ENCODE measurements around the gene LTBP2. TPM values are rescaled to one million over a fixed set of nuclear protein-coding genes. Genes with fewer than 3 reads are reported as not detected.

LTBP2 gene
- polyA plus RNA-seq, 1 donor from 2014 or later, result 0.03 TPM

DNA sequence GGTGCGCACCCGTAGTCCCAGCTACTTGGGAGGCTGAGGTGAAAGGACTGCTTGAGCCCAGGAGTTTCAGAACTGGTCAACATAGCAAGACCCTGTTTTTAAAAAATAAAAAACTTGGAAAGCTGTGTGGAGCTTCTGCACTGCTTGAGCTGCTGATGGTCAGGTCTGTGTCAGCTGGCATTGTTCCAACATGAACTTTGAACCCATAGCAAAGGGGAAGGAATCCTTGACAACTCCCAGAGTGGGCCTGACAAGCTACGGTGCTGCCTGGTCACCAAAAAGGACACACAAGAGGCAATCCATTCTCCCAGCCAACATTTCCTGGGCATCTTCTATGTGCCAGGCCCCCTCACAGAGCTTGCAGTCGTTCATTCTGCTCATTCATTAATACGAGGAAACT is 16.4 kb upstream of the LTBP2 start:
- peaks cover 3% of the 10 kb centered on the region for H3K27me3 Mint-ChIP-seq
- peak overlapping the region in 1 of 3 donors; percentile 35 for H3K27ac Mint-ChIP-seq
- no peaks in the 10 kb centered on the region for H3K9me3 Mint-ChIP-seq
- H3K36me3 Mint-ChIP-seq, result peaks cover 4% of the 10 kb centered on the region
- peaks cover 0 to 4% (median 2%) of the 10 kb centered on the region in 3 donors for H3K4me1 Mint-ChIP-seq
- H3K4me3 Mint-ChIP-seq, result no peak overlapping the region

DNA sequence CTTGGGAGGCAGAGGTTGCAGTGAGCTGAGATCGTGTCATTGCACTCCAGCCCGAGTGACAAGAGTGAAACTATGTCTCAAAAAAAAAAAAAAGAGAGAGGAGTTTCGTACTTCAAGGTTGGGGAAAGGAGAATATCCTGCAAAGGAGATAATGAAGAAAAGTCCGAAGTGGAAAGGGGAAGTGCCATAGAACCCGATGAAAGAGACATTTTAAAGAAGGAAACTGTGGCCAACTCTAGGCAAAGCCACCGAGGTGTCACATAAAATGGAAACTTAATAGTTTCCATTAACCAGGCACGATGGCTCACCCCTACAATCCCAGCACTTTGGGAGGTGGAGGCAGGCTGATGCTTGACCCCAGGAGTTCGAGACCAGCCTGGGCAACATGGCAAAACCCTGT is 15.0 kb upstream of the LTBP2 start:
- no peak overlapping the region for H3K4me3 Mint-ChIP-seq
- H3K27me3 Mint-ChIP-seq, result peaks cover 4% of the 10 kb centered on the region
- H3K36me3 Mint-ChIP-seq, result peaks cover 2% of the 10 kb centered on the region
- peak overlapping the region in 1 of 3 donors; percentile 46 for H3K27ac Mint-ChIP-seq
- peaks cover 0 to 4% (median 4%) of the 10 kb centered on the region in 3 donors for H3K4me1 Mint-ChIP-seq
- no peaks in the 10 kb centered on the region for H3K9me3 Mint-ChIP-seq

DNA sequence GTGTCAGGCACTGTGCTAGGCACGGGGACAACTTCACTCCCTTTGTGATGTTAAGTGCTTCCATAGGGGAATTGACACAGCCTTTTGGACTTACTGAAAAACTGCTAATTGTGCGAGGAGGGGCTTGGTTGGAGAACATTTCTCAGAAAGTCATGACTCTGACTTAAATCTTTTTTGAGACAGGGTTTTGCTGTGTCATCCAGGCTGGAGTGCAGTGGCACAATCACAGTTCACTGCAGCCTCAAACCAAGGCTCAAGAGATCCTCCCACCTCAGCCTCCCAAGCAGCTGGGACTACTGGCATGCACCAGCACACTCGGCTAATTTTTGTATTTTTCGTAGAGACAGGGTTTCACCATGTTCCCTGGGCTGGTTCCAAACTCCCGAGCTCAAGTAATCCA is 10.2 kb upstream of the LTBP2 start:
- H3K9me3 Mint-ChIP-seq, result no peaks in the 10 kb centered on the region
- peaks cover 17 to 24% (median 18%) of the 10 kb centered on the region in 3 donors for H3K4me1 Mint-ChIP-seq
- no peak overlapping the region for H3K4me3 Mint-ChIP-seq
- peaks cover 4% of the 10 kb centered on the region for H3K36me3 Mint-ChIP-seq
- no peak overlapping the region for H3K27ac Mint-ChIP-seq
- H3K27me3 Mint-ChIP-seq, result peaks cover 1% of the 10 kb centered on the region

DNA sequence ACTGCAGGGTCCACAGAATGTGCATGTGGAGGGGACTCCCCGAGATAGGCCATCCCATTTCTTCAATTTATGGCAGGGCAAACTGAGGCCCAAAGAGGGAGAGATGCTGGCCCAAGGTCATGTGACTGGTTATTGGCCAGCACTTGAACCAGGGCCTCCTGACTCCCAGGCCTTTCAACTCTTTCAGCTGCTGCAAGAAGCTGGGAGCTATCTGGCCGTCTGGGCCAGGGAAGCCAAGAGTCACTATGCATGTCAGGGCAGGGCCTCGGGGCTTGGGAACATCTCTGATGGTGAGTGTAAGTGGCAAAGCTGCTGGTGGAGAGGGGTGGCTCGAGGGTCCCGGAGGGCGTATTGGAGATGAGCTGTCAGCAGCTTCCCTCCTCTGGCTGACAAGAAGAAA is 9.5 kb upstream of the LTBP2 start:
- H3K36me3 Mint-ChIP-seq, result peaks cover 4% of the 10 kb centered on the region
- peaks cover 15 to 22% (median 18%) of the 10 kb centered on the region in 3 donors for H3K4me1 Mint-ChIP-seq
- peaks cover 1% of the 10 kb centered on the region for H3K27me3 Mint-ChIP-seq
- no peak overlapping the region for H3K4me3 Mint-ChIP-seq
- no peak overlapping the region for H3K27ac Mint-ChIP-seq
- no peaks in the 10 kb centered on the region for H3K9me3 Mint-ChIP-seq

DNA sequence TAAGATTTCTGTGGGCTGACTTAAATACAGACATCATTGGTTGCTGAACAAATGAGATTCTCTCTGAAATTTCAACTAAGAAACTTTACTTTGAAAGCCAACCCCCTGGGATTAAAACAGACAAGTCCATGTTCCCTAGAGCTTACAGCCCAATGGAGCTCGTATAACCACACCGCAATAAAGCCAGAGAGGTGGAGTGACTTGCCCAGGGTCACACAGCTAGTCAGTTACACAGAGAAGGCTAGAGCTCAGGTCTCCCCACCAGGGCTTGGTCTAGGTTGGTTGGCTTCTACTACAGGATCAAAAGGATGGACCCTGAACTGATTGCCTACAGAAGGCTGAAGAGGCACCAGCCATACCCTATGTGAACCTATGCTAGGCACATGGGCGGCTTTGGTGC is 8.9 kb upstream of the LTBP2 start:
- H3K27me3 Mint-ChIP-seq, result peaks cover 1% of the 10 kb centered on the region
- no peaks in the 10 kb centered on the region for H3K9me3 Mint-ChIP-seq
- no peak overlapping the region for H3K27ac Mint-ChIP-seq
- peaks cover 4% of the 10 kb centered on the region for H3K36me3 Mint-ChIP-seq
- H3K4me3 Mint-ChIP-seq, result no peak overlapping the region
- peaks cover 16 to 22% (median 21%) of the 10 kb centered on the region in 3 donors for H3K4me1 Mint-ChIP-seq

DNA sequence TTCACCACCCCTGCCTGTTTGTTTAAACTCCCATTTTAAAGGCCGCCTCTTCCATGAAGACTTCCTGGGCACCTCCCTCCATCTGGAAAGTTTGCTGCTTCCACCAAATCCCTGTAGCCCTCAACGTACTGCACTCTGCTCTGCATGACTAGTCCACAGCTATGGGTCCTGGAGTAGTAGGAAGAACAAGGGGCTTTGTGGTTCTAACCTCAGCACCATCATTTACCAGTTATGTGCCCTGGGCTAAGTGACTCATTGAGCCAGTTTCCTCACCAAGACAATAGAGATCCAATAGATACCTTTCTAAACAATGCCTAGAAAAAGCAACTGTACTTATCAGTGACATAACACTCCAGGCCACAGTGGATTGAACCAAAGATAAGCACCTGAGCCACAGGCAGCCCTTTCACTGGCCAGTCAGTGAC is 8.5 kb upstream of the LTBP2 start:
- Mint-ChIP-seq H3K9me3 (no peaks in the 10 kb centered on the region), H3K4me1 (peaks cover 16 to 25% (median 25%) of the 10 kb centered on the region in 3 donors), H3K4me3 (no peak overlapping the region), H3K36me3 (peaks cover 4% of the 10 kb centered on the region), H3K27me3 (peaks cover 1% of the 10 kb centered on the region), H3K27ac (no peak overlapping the region)

DNA sequence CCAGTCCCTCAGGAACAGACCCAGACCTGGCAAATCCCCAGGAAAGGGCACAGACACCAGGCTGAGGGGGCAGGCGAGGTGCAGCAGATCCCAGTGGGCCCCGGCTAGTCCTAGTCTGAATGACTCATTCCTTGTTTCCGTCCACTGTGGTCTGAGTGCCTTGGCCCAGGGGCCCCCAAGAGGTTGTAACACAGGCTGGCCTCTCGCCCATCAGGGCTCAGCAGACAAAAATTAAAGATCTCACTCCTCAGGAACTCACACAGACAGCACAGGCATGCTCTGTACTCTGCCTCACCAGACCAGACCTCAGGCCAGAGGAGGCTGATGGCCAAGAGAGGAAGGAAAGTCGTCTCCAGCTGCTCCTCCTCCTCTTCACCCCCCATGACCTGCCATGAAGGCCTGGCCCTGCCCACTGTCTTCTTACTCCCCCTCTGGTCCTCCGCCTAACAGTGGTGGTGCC is 7.7 kb upstream of the LTBP2 start:
- Mint-ChIP-seq H3K27ac (no peak overlapping the region), H3K9me3 (no peaks in the 10 kb centered on the region), H3K27me3 (peaks cover 3% of the 10 kb centered on the region), H3K36me3 (peaks cover 4% of the 10 kb centered on the region), H3K4me3 (peak overlapping the region in 1 of 4 donors; percentile 19), H3K4me1 (peaks cover 22 to 33% (median 31%) of the 10 kb centered on the region in 3 donors)

DNA sequence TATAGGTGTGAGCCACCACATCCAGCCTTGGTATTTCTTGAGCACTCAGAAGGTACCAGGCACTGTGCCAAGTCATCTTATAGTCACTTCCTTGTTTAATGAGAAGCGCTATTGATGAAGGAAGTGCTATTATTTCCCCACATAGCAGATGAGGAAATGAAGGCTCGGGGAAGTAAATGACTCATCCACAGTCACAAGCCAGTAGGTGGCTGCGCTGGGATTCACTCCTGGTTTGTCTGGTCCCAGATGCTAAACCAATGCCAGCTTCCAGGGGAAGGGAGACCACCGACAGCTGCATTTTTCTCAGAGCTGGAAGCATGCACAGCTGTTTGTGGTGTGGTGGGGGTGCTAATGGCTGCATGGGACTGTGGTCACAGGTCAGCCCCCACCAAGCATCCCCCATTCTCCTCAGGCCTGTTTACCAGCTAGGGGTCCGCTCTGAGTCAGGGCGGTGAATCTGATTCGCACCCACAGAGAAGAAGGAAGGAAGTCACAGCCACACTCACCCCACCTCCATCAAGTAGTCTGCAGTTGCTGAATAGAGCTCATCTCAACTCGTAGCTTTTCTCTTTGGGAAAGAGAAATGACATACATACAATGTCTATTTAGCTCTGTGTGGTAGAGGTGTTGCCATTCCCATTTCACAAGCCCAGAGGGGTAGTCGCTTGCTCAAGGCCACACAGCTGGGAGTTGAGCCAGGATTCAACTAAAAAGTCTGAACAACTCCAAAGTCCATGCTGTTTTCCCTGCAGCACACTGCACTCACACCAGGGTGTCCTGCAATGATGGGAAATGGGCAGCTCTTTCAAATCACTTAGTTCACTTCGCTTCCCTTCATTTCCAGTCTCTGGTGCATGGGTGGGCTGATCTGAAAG is 6.3 kb upstream of the LTBP2 start:
- Mint-ChIP-seq H3K9me3 (no peaks in the 10 kb centered on the region), H3K27me3 (peaks cover 11% of the 10 kb centered on the region), H3K4me1 (peaks cover 31 to 41% (median 38%) of the 10 kb centered on the region in 3 donors), H3K4me3 (peak overlapping the region; percentile 65 to 91 (median 78)), H3K36me3 (peaks cover 4% of the 10 kb centered on the region), H3K27ac (peak overlapping the region; percentile 49 to 95 (median 69))

DNA sequence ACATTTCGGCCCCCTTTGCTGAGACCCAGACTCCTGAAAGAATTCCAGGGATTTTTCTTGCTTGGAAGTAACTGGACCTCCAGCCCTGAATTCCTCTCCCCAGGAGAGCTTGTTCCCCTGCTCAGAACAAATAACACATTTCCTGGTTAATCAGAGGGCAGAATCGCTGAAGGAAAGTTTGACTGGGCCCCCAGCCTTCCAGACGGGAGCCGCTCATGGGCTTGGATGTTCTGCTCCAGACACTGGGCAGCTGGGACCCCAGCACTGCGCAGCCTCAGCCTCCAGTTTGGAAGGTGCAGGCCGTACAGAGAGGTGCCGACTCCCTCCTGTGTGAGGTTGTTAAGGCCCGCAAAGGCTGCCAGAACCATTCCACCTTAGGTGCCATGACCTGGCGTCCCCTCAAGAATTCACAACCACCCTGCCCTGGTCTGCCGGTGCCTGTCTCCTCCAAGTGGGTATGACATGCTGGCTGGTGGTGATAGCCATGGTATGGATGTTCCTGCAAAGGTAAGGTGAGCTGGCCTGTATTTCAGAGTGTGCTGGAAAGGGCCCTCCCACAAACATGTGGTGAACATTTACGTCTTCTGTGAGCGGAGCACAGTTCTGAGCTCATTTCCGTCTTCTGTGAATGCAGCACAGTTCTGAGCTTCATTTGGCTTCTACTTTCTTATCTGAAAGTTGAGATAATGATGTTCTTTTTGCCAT is 5.1 kb upstream of the LTBP2 start:
- H3K9me3 Mint-ChIP-seq, result no peaks in the 10 kb centered on the region
- peaks cover 30 to 41% (median 38%) of the 10 kb centered on the region in 3 donors for H3K4me1 Mint-ChIP-seq
- peaks cover 9% of the 10 kb centered on the region for H3K27me3 Mint-ChIP-seq
- H3K27ac Mint-ChIP-seq, result no peak overlapping the region
- H3K4me3 Mint-ChIP-seq, result peak overlapping the region in 1 of 4 donors; percentile 52
- peaks cover 2% of the 10 kb centered on the region for H3K36me3 Mint-ChIP-seq

DNA sequence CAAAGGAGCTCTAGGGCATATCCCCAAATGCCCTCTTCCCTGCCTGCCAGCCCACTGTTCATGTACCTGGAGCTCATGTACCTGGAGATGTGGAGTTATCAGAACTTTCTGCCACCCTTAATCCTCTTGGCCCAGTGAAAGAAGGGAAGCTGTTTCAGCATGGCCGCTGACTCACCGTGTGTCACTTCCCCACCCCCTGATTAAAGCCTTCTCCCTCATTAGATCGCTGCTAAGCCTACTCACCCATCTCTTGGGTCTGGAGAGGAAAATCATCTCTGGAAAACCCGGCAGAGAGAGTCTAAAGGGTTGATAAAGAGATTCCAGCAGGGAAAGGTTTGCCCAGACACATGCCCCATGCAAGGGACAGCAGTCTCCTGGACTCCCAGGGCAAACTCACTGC is 4.5 kb upstream of the LTBP2 start:
- peaks cover 9% of the 10 kb centered on the region for H3K27me3 Mint-ChIP-seq
- peaks cover 30 to 41% (median 38%) of the 10 kb centered on the region in 3 donors for H3K4me1 Mint-ChIP-seq
- peak overlapping the region in 2 of 4 donors; percentile 13 to 52 for H3K4me3 Mint-ChIP-seq
- no peak overlapping the region for H3K27ac Mint-ChIP-seq
- H3K36me3 Mint-ChIP-seq, result peaks cover 2% of the 10 kb centered on the region
- H3K9me3 Mint-ChIP-seq, result no peaks in the 10 kb centered on the region

DNA sequence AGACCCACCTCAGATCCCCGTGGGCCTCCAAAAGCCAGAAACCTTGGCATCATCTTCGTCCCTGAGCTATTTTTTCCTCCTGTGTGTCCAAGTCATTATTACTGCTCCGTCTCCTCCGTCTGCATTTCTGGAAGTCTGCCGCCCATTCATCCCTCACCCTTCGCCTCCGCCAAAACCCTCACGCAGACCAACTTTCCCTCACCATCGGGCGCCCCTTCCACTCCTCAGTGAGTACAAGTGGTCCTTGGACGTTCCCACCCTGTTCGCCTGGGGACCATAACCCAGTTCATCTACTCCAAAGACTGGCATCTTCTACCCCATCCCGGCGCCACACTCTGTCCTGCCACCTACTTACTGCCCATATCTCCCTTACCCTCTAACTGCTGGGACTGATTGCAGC is 3.7 kb upstream of the LTBP2 start:
- H3K27me3 Mint-ChIP-seq, result peaks cover 9% of the 10 kb centered on the region
- peak overlapping the region in 1 of 4 donors; percentile 19 for H3K4me3 Mint-ChIP-seq
- H3K9me3 Mint-ChIP-seq, result no peaks in the 10 kb centered on the region
- H3K4me1 Mint-ChIP-seq, result peaks cover 30 to 41% (median 38%) of the 10 kb centered on the region in 3 donors
- peak overlapping the region in 1 of 3 donors; percentile 15 for H3K27ac Mint-ChIP-seq
- H3K36me3 Mint-ChIP-seq, result peaks cover 2% of the 10 kb centered on the region

DNA sequence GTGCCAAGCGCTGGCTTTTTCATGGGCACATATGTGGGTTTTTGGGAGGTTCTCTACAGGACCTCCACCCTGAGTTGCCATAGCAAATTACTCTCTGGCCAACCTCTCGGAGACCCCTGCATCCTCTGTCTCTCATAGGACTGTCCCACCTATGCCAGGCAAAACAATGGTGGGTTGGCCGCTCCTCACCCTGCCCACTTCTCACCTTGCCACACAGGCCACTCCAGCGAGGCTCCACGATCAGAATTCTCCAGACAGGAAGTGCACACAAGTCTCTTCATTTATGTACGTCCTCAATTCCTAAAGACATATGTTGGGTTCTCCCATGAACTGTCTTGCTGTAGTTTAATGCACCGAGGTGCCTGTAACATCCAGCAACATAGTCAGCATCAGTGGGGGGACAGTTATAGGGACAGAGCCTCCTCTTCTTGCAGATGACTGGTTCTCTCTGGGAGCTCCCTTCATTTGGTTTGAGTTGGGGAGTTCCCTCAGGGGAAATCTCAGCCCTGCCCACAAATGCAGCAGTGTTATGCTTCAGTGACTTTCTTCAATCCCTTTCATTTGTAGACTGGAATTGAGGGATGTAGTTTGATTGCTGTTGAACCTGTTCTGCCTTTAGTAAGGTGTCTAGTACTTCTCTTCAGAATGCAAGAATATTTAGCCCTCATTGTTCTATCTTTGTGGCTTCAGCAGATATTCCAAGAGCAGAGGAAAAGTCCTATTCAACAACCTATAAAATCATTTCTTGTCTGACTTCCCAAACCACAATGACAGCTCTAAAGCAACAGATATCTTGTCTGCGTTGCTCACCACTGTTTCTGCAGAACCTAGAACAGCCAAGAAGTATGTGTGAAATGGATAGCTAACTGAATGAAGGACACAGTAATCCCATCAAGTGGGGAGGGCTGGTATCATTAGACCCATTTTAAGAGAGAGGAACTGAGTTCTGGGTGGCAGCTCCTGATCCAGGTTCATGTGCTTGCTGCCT is 2.8 kb upstream of the LTBP2 start:
- no peaks in the 10 kb centered on the region for H3K36me3 Mint-ChIP-seq
- H3K4me1 Mint-ChIP-seq, result peaks cover 30 to 41% (median 39%) of the 10 kb centered on the region in 3 donors
- no peaks in the 10 kb centered on the region for H3K9me3 Mint-ChIP-seq
- H3K27ac Mint-ChIP-seq, result peak overlapping the region in 2 of 3 donors; percentile 49 to 88
- H3K4me3 Mint-ChIP-seq, result peak overlapping the region; percentile 33 to 90 (median 52)
- peaks cover 9% of the 10 kb centered on the region for H3K27me3 Mint-ChIP-seq

DNA sequence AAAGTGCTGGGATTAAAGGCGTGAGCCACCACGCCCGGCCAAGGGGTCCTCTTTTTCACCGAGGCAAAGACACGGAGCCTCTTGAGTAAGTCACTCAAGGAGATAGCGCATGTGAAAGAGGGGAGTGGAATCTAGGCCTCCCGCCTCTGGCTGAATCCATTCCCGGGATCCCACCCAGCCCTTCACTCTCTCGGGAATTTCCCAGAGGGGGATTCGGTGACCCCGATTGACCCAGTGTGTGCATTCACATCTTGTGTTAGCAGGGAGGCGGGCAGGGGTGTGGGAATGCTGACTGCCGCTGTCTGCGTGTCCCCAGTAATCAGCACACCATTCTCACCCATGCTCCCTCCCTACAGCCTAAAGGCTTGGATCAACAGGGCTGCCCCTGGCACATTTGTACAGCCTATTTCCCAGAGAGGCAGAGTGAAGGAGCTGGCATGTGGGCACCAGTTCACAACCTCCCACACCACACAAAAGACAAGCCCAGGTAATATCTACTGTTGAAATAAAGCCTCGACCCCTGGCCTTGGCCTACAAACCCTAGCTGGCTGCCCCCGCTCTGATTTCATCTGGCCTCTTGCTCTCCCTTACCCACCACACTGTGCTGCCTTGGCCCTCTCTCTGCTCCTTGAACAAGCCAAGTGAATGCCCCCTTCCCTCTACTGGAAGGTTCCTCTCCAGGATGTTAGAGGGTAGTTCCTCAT is 1.3 kb upstream of the LTBP2 start:
- Mint-ChIP-seq H3K36me3 (no peaks in the 10 kb centered on the region), H3K9me3 (no peaks in the 10 kb centered on the region), H3K27ac (peak overlapping the region in 2 of 3 donors; percentile 49 to 88), H3K27me3 (peaks cover 9% of the 10 kb centered on the region), H3K4me1 (peaks cover 30 to 39% (median 37%) of the 10 kb centered on the region in 3 donors), H3K4me3 (peak overlapping the region; percentile 50 to 73 (median 64))

All from IgD-negative memory B cell (primary cell).